GM13976 (cell line): Measurements from ENCODE around the gene MROH2A.

ENCODE experiments used
- DNase-seq: peaks from one replicate; pipeline ENCODE4 v3.0.0; 2012; ENCODE audit warnings: low spot score
- CTCF ChIP-seq: IDR thresholded peaks from 2 replicates; pipeline ENCODE4 v1.5.1; 2012; ENCODE audit warnings: borderline replicate concordance, mild to moderate bottlenecking; ENCODE audit not compliant: insufficient read depth; ENCODE audit errors: extremely low read depth, missing control alignments, control extremely low read depth
- in situ Hi-C: fragments of 300-500 bp; cut with MboI; formaldehyde crosslinking; loops from one replicate; pipeline ENCODE4 v1.12.0; 2022; ENCODE audit warnings: low sequenced_read_pairs, mixed read lengths, inconsistent platforms; ENCODE audit not compliant: unreplicated experiment

Gene MROH2A

GRCh38 chr2:233819884-233820773 lies 42.0 kb downstream of the MROH2A start:
- DNase-seq = no peak
- in situ Hi-C loops = no loop called here
- no peak for TF ChIP-seq CTCF

- no peak for TF ChIP-seq CTCF
- in situ Hi-C loops = no loop called here
- no peak for DNase-seq
These were observed 42.6 kb downstream of the MROH2A start for GRCh38 chr2:233820774-233821105.

- no peak for TF ChIP-seq CTCF
- in situ Hi-C loops = no loop called here
- no peak for DNase-seq
These were observed 43.1 kb downstream of the MROH2A start for GRCh38 chr2:233821196-233821595.

GRCh38 chr2:233821709-233822100 lies 43.6 kb downstream of the MROH2A start:
- in situ Hi-C loops = no loop called here
- TF ChIP-seq CTCF = no peak
- no peak for DNase-seq

GRCh38 chr2:233822101-233822771 lies 44.1 kb downstream of the MROH2A start:
- in situ Hi-C loops = no loop called here
- no peak for DNase-seq
- no peak for TF ChIP-seq CTCF

GRCh38 chr2:233822781-233823730 lies 44.9 kb downstream of the MROH2A start:
- in situ Hi-C loops = no loop called here
- no peak for DNase-seq

More at GRCh38 chr2:233822781-233823730, 44.9 kb downstream of the MROH2A start:
- no peak for TF ChIP-seq CTCF
